Activated T-helper 9 cell treated with anti-CD3 and anti-CD28 coated beads, Interleukin-2, amount 50 U/mL, for 16 hours (primary cell): ENCODE data around the gene MCFD2.

Source experiments
- DNase-seq: peaks from one replicate; pipeline ENCODE4 v3.0.0-alpha.2; 2020; ENCODE audit warnings: low read depth

MCFD2 gene

DNA sequence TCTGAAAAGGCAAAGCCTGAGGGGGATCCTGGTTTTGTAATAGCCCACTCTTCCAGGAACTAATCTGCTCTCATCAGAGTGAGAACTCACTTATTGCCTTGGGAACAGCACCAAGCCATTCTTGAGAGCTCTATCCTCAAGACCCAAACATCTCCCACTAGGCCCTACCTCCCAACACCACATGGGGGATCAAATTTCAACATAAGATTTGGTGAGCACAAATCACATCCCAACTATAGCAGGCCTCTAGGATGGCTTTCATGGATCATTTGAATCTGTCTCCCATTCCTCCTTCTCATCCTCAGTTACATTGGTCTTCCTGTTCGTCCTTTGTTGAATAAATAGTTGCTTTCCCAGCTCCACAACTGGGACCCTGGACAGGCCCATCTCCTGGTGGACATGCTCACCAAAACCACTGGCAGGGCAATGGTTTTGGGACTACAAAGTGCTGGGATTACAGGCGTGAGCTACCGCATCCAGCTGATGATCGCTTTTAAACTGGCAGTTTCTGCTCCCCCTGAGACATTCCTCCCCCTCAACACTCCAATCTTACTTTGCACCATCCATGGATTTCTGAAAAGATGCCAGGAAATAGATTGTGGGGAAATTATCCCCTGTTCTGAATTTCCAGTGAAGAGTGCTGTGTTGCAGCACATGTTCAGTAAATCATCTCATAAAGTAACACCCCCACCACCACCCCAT lies 42.6 kb downstream of the MCFD2 start:
- no peak for DNase-seq

DNA sequence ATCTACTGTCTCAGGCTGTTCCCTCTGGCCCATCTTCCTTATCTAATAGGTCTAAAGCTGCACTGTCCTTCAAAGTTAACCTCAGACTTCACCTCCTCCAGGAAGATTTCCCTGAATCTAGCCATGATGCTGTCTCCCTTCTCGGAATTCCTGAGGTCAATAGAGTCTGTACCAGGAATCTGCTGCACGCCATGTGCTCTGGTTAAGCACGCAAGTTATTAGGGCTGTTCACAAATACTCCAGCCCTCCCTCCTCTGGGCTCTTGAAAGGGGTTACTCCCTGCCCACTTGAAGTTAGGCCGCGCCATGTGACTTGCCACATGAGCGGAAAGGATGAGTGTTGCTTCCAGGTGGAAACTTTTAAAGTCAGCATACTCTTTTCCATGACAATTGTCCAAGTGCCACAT lies 43.6 kb downstream of the MCFD2 start:
- no peak for DNase-seq

DNA sequence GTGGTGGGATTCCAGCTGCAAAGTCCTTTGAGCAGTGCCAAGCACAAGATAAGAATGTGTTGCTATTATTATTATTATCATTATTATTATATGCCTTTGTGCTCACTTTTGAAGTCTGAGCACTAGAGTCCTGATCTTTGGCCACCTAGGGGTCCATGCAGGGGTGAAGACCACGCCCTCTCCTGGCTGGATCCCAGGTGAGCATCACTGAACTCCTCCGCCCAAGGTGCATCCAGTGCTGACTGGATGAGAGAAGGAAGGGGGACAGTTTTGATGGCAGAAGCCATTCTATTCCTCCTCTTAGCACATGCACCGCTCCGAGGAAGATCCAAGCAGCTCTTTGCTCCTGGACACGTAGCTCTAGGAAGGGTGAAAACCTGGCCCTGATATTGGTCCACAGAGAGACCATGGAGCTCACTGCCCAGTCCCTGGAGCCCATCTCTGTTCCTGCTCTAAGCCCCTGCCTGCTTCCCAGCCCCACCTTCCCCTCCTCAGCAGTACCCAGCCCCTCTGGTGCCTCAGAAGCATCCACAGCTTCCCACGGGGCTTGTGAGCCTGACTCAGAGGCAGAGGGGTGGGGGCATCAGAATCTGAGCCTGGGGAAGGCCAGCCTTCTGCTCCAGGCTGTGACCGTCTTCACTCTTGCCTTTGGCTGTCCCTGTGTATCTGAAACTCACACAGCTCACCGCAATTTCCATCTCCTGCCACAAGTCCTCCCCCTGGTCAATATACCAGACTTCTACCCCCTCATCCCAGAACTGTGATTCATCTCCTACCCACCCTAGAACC lies 45.4 kb downstream of the MCFD2 start:
- no peak for DNase-seq

DNA sequence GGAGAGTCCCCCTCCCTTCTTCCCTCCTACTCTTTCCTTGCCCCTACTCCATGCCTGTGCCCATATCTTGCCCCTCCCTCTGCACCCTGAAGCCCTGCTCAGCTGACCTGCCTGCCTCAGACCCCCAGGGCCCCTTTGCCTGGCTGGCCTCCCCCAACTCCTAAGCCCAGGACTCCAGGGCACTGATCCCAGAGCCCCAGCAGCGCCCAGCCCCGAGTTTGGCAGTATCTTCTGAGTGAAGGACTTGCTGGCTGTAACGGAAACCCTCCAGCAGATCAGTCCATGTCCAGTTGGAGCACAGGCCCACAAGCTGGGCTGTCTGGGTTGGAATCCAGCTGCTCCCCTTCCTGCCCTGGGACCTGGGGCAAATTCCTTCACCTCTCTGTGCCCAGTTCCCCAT lies 46.0 kb downstream of the MCFD2 start:
- no peak for DNase-seq

DNA sequence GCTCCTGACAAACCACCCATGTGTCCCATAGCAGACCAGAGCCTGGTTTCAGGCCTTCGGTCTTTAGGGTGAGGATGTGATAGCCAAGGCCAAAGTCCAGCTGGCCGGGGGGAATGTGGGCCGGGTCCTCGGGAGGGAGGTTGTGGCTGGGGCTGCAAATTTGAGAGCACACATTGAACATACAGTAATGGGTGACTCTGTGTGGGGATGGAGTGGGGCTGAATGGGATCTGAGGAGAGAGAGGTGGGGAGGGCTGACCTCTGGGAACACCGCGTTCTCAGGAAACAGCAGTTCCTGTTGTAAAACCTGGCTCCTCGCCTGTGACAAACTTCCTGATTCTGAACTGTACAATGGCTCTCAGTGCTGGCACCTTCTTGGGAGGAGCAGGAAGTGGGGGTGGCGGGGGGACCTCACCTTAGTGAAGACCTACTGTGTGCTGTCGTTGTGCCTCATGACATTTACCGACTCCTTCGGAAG lies 48.8 kb downstream of the MCFD2 start:
- DNase-seq: no peak

DNA sequence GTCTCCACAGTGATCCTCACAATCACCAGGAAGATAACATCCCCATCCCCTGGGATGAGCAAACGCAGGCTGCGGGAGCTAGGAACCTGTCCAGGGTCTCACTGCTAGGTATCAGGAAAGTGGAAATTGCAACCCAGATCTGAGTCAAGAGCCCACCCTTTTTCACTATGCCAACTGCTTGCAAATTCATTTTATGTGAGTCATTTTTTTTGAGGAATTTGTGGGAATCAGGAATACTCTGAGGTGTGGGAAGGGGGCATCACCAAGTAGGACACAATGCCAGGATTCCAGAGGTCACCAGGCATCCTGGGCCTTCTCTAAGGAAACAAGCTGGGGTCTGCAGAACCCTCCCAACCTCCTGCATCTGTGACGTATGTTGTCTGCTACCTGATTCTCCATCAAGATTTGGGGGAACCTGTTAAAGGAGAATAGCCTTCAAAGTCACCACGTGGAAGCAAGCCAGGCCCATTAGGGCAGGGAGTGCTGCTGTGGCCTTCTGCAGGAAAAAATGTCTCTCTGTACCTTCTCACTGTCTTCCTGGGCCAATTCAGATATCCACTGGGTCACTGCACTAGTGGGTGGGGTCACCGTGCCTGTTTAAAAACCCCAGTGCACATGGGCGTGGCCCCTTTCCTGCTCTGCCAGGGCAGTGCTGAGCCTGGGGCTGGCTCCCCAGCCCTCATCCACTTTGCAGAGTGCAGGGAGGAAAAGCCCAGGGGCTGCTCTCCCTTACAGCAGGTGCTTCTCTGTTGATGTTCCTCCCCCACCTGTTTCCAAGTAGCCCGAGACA lies 50.2 kb downstream of the MCFD2 start:
- no peak for DNase-seq

DNA sequence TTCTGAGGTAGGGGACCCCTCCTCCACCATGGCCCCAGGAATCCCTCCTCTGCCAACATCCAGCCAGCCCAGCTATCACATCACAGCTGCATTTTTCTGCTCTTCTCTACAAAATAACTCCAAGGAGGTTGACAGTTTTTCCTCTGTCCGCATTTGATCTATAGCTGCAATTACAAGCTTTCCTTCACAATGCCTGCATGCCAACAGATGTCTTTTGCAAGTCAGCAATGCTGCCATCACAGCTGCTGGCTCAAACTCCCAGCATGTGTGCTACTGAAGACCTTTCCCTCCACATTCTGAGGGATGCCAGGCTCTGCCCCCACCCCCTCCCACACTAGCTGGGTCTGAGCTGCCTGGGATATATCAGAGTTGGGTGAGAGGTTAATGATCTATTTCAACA lies 51.7 kb downstream of the MCFD2 start:
- DNase-seq: no peak

DNA sequence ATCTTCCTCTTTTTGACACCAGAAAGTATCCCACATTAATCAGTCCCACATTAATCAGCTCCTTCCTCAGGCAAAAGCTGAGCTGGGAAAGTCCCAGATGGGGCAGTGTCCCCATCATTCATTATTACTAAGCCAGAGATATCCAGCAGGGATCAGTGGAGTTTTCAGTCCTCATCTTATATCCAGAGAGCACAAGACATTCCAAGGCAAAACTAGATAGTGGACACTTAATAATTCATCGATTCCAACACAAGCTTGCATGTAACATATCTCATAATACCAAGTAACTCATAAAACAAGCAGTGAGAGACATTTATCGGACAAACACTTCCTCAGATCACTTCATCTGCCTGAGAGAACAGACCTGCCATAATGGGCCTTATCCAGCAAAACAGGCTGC lies 53.1 kb downstream of the MCFD2 start:
- DNase-seq: no peak

DNA sequence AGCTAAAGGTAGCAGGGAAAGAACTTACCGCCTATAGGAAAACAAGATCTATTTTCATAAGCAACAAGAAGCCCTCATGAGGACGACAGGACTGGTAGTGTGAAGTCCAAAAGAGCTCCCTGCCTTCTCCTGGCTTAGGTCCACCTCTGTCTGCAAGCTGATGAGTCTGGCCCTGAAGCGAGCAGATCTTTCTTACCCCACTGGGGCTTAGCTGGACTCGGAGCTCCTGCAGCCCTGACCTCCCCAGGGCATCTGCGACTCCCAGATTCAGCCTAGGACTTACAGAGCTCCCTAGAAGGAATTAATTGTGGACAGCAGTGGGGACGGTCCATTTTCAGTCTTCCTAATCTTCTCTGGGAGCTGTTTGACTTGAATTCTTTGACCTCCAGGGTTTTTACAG lies 53.7 kb downstream of the MCFD2 start:
- no peak for DNase-seq

DNA sequence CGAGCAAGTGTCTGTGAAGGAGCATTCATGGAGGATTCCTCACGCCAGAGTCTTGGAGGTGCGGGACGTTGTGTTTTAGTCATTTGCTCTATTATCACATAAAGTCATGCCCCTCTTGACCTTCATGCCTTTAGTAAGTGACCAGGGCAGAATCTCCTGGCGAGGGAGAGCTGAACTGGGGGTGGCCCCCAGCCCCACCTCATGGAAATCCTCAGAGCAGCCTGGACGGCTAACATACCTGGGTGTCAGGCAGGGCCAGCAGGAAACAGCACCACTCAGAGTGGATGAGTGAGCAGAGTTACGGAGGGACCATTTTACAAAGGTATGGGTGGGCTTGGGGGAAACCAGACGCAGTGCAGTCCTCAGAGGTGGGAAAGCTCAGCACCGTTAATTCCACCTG lies 56.1 kb downstream of the MCFD2 start:
- DNase-seq: no peak

DNA sequence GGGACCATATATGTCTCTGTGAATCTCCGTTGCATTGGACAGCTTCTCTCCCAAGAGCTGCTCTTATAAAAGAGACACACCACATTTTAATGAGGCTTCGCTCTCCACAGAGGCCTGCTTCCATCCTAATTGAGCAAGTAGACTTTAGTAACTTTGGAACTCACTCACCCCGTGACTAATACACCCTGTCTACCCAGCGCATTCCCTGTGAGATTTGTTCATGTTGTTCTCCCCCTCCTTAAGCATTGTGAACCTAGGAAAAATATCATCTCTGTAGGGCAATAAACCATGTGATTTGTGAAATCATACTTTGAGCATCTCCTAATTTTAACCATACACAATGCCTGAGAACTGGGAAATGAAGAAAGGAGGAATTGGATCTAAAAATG lies 56.9 kb downstream of the MCFD2 start:
- no peak for DNase-seq

DNA sequence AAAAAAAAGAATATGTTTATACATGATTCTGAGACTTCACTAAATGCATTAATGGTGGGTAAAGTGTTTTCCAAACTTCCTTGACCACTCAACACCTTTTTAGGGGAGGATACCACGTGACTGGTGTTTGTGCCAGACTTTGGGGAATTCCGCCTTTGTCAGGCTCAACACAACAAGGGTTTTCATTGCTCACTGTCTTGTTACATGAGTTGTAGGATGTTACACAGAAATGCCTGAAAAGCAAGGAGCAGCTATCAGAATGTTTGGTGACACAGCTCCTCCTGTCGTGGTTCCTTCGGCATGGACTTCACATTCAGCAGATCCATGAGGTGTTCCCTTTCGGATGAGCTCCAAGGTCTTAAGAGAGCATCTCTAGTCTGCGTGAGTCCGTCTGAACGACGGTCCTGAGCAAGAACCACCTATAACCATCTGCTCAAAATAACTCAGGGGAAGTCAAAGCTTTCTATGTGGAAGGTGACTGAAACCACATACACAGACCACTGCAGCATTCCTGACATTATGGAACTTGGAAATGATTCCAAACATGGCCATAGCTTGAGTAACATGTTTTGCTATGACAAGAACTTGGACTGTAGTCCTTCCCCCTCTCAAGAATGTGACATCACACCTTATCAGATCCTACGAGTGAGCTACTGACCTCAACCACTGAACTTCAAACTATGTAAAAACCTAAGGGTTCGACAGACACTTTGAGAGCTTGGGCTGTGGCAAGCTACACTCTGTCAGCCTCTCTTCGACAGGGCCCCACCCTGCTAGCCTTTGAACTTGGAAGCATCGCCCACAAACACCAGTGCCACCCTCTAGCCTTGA lies 57.5 kb downstream of the MCFD2 start:
- DNase-seq: no peak

DNA sequence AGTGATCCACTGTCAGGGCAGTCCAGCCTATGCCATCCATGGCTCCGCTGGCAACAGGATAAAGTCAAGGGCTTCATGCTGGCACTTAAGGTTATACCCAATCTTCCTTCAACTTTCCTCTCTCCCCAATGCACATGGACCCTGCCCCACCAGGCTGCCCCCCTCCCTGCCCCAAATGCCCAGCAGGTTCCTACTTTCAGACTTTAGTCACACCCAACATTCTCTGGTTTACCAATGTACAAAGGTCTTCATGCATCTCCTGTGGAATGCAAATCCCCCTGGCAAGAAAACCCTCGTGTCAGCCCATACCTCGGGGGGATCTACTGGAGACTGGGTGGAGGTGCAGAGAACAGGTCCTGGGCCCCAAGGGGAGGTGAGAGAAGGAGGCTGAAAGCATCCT lies 59.3 kb downstream of the MCFD2 start:
- DNase-seq: no peak

DNA sequence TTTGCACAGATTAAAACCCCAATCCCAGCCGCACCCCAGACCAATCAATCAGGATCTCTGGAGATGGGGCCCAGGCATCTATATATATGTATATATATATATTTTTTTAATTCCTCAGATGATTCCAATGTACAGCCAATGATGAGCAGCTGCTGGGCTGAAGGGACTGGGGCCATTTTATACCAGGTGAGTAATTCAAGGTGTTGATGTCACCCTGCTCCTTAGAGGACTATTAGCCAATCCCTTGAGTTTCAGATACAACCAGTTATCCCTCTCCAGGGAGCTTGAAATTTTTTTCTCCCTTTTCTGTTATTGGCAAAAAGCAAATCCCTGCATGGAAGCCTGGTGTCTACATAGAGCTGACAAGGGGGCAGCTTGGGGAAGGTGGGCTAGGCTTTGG lies 59.8 kb downstream of the MCFD2 start:
- DNase-seq: no peak

DNA sequence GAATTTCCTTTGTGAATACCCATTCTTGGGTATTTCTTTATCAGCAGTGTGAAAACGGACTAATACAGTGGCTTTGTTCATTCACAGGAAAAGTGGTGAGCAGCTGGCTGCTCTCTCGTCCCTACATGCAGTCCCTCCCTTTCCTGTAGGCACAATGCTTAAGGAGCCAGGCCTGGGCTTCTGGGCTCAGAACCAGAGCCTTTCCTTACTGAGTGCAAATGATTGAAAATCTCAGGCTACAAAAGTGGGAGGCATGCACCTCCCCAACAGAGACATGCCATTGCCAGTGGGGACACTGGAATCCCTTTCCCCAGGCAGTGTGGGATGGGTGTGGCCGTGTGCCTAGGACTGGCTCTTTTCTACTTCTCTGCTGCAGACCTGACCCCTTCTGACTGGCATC lies 61.3 kb downstream of the MCFD2 start:
- DNase-seq: no peak

DNA sequence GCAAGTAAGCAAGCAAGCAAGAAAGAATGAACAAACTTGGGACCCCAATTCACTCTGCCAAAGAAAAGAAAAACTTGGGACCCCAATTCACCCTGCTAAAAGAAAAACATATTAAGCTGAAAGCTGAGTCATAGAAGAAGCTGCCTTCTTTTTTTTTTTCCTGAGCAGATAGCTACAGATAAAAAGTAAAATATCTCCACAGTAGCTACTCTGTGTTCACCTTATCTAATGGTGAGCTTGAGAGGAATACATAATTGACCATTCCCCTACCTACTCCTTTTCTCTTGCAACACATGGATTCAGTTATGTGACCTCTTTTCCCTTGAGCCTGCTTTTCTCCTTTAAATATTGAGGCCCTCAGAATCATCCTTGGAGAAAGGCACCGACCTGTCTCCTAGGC lies 63.0 kb downstream of the MCFD2 start:
- DNase-seq: no peak

DNA sequence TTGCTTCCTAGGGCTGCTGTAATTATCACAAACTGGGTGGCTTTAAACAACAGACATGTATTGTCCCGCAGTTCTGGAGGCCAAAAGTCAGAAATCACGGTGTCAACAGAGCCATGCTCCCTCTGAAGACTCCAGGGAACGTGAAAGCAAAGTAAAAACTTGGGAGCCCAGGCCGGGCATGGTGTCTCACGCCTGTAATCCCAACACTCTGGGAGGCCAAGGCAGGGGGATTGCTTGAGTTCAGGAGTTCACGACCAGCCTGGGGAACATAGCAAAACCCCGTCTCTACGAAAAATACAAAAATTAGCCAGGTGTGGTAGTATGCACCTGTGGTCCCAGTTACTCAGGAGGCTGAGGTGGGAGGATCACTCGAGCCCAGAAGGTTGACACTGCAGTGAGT lies 63.5 kb downstream of the MCFD2 start:
- DNase-seq: no peak
